Lower leg skin (tissue), 3 donors: ENCODE measurements around the gene HDAC4.

ENCODE experiments used
- POLR2A ChIP-seq, 2 donors: fragments of 450-650 bp; IDR thresholded peaks; one replicate each; pipeline ENCODE4 v1.6.1; 2016 to 2017; ENCODE audit warnings: antibody characterized with exemption in 2 of 2, mild to moderate bottlenecking in 1 of 2, moderate library complexity in 1 of 2
- TF ChIP-seq, protein P1 (sequence below), 3 donors: fragments of 450-650 bp; IDR thresholded peaks; one replicate each; pipeline ENCODE4 v1.5.1; 2016; ENCODE audit warnings: antibody characterized with exemption in 3 of 3, mild to moderate bottlenecking in 3 of 3, moderate library complexity in 2 of 3

DNA sequence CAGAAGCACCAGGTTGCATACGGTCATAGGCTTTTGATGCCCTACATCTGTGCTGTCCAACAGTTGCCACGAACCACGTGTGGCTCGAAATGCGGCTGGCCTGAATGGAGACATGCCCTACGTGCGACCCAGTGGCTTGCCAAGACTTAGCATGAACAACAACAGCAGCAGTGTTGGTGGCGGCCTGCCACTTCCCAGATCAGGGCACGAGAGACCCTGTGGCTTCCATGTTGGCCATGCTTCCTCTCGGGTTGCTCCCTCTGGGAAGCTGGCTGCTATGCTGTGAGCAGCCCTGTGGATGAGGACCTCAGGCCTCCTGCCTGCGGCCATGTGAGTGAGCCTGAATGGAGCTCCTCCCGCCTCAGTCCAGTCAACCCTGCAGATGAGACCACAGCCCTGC, 212.3 kb downstream of the HDAC4 start:
- TF ChIP-seq, protein P1, sequence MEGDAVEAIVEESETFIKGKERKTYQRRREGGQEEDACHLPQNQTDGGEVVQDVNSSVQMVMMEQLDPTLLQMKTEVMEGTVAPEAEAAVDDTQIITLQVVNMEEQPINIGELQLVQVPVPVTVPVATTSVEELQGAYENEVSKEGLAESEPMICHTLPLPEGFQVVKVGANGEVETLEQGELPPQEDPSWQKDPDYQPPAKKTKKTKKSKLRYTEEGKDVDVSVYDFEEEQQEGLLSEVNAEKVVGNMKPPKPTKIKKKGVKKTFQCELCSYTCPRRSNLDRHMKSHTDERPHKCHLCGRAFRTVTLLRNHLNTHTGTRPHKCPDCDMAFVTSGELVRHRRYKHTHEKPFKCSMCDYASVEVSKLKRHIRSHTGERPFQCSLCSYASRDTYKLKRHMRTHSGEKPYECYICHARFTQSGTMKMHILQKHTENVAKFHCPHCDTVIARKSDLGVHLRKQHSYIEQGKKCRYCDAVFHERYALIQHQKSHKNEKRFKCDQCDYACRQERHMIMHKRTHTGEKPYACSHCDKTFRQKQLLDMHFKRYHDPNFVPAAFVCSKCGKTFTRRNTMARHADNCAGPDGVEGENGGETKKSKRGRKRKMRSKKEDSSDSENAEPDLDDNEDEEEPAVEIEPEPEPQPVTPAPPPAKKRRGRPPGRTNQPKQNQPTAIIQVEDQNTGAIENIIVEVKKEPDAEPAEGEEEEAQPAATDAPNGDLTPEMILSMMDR (IDR thresholded peaks at IDR 0.05) = no peak
- no peak for TF ChIP-seq POLR2A (IDR thresholded peaks at IDR 0.05)
